PC-3 (cell line): Measurements from ENCODE around the gene PXN. TPM values are rescaled to one million over a fixed set of nuclear protein-coding genes. Genes with fewer than 3 reads are reported as not detected.

Experiments used
- ATAC-seq: fragments of 200-7000 bp; cut with Tn5 transposase; 2 replicates; pipeline ENCODE4 v1.9.1; 2020; ENCODE audit warnings: mild to moderate bottlenecking, moderate library complexity
- BruUV-seq: library from RNA; stranded (reverse); fragments of 400-500 nt; replicated peaks from 2 replicates; lab custom pipeline; 2021; lab: Mats Ljungman, UMichigan
- CTCF ChIA-PET: fragments of 300-600 bp; sonication (Branson Sonifier 250); formaldehyde crosslinking; loops from one replicate; lab custom pipeline; 2022; ENCODE audit warnings: antibody characterized with exemption; lab: Charles Lee
- POLR2A ChIA-PET: fragments of 300-600 bp; sonication (Branson Sonifier 250); formaldehyde crosslinking; loops from one replicate; lab custom pipeline; 2022; ENCODE audit warnings: antibody characterized with exemption; ENCODE audit not compliant: unreplicated experiment; lab: Charles Lee
- DNase-seq: peaks from one replicate; pipeline ENCODE4 v3.0.0-alpha.2; 2015
- H2AFZ ChIP-seq: fragments of 300-600 bp; sonication (generic); 2 replicates; pipeline ENCODE4 v1.6.0; 2016; ENCODE audit warnings: antibody characterized with exemption, low read length
- H3F3A ChIP-seq: fragments of 300-600 bp; sonication (generic); one replicate; pipeline ENCODE4 v1.6.0; 2017; ENCODE audit warnings: antibody characterized with exemption, low read length, control low read depth, mild to moderate bottlenecking; ENCODE audit not compliant: unreplicated experiment
- H3K27ac ChIP-seq: fragments of 300-600 bp; sonication (generic); 2 replicates; pipeline ENCODE4 v1.5.1; 2016; ENCODE audit warnings: mild to moderate bottlenecking, low read length
- H3K27me3 ChIP-seq: fragments of 300-600 bp; sonication (generic); 2 replicates; pipeline ENCODE4 v1.6.1; 2016; ENCODE audit warnings: low read length, mixed read lengths
- H3K36me3 ChIP-seq: fragments of 300-600 bp; sonication (generic); 2 replicates; pipeline ENCODE4 v1.6.1; 2016; ENCODE audit warnings: low read depth, mixed run types, low read length, mixed read lengths
- H3K4me1 ChIP-seq: fragments of 300-600 bp; sonication (generic); 2 replicates; pipeline ENCODE4 v1.5.1; 2016; ENCODE audit warnings: low read length; ENCODE audit not compliant: insufficient read depth
- H3K4me2 ChIP-seq: fragments of 300-600 bp; sonication (generic); 2 replicates; pipeline ENCODE4 v1.6.0; 2016; ENCODE audit warnings: low read length
- H3K4me3 ChIP-seq: fragments of 300-600 bp; sonication (generic); 2 replicates; pipeline ENCODE4 v1.5.1; 2016; ENCODE audit warnings: mild to moderate bottlenecking, low read length, mixed read lengths
- H3K79me2 ChIP-seq: fragments of 300-600 bp; sonication (generic); 2 replicates; pipeline ENCODE4 v1.6.1; 2017; ENCODE audit warnings: low read length, mixed read lengths
- H3K9ac ChIP-seq: fragments of 300-600 bp; sonication (generic); 2 replicates; pipeline ENCODE4 v1.6.0; 2016; ENCODE audit warnings: mild to moderate bottlenecking, low read length
- H3K9me2 ChIP-seq: fragments of 300-600 bp; sonication (generic); replicated peaks from 2 replicates; pipeline ENCODE4 v1.6.1; 2016; ENCODE audit warnings: mixed run types, low read length, mixed read lengths
- H3K9me3 ChIP-seq: fragments of 300-600 bp; sonication (generic); 2 replicates; pipeline ENCODE4 v1.6.1; 2016; ENCODE audit warnings: low read length, mixed read lengths
- H4K20me1 ChIP-seq: fragments of 300-600 bp; sonication (generic); 2 replicates; pipeline ENCODE4 v1.6.1; 2016; ENCODE audit warnings: low read length, mixed read lengths
- CTCF ChIP-seq: fragments of 300-600 bp; sonication (generic); conservative IDR thresholded peaks from 2 replicates; pipeline ENCODE4 v1.5.1; 2017; ENCODE audit warnings: antibody characterized with exemption, low read depth, mild to moderate bottlenecking, low read length
- EZH2 ChIP-seq: fragments of 300-600 bp; sonication (generic); IDR thresholded peaks from one replicate; pipeline ENCODE4 v1.6.1; 2017; ENCODE audit warnings: antibody characterized with exemption, mild to moderate bottlenecking, low read length; ENCODE audit not compliant: unreplicated experiment
- EZH2phosphoT487 ChIP-seq: fragments of 300-600 bp; sonication (generic); IDR thresholded peaks from 2 replicates; pipeline ENCODE4 v1.6.1; 2018; ENCODE audit warnings: mild to moderate bottlenecking, antibody characterized with exemption, low read length, borderline replicate concordance
- intact Hi-C: fragments of 100-400 bp; cut with micrococcal nuclease; formaldehyde crosslinking; loops from 2 replicates; pipeline ENCODE4 v1.9.0; 2023
- total RNA-seq: library from RNA; depleted of rRNA; stranded (reverse); fragments of >200 nt; gene quantifications from 2 replicates; pipeline ENCODE4 v1.2.3, GENCODE V29; 2014

Gene PXN
- total RNA-seq, 1 experiment from 2014 or later: 313 TPM

- H3K79me2 ChIP-seq: peaks cover 100% of the 10 kb centered on the region
- peaks cover 30% of the 10 kb centered on the region for H3K36me3 ChIP-seq
- peaks cover 51% of the 10 kb centered on the region for H4K20me1 ChIP-seq
- no peak for ATAC-seq
- no peaks in the 10 kb centered on the region for H3K9me2 ChIP-seq
- no peak overlapping the region for H3K4me3 ChIP-seq
- TF ChIP-seq EZH2 (no peak), CTCF (no peak)
- no peak for DNase-seq
- H3K27ac ChIP-seq: no peak overlapping the region
- no peaks in the 10 kb centered on the region for H3K9me3 ChIP-seq
- CTCF ChIA-PET: interaction anchor here (0.9 kb wide), 1 partner anchor 13 kb away, joined by 3 read pairs; no protein-coding TSS in a partner anchor
- no peaks in the 10 kb centered on the region for H3F3A ChIP-seq
- H3K4me2 ChIP-seq: no peak overlapping the region
- intact Hi-C loops: no loop called here
- H2AFZ ChIP-seq: no peak overlapping the region
- H3K27me3 ChIP-seq: no peaks in the 10 kb centered on the region
- POLR2A ChIA-PET: interaction anchor here (1.4 kb wide), 1 partner anchor 50 kb away, joined by 6 read pairs; the partner anchor contains the start of gene RNU4-2
- BruUV-seq: no TSS peak
- peaks cover 52% of the 10 kb centered on the region for H3K4me1 ChIP-seq
- no peak overlapping the region for H3K9ac ChIP-seq
Measured at GRCh38 chr12:120241561-120242274, 23.8 kb downstream of the PXN start.

- ChIA-PET POLR2A (interaction anchor here (1.2 to 2.0 kb wide), 4 partner anchors 10 to 51 kb away, joined by 4 to 7 read pairs (median 6); partner anchors contain the start of genes RNU4-2 and RPLP0), CTCF (interaction anchor here (1.1 kb wide), 1 partner anchor 12 kb away, joined by 5 read pairs; no protein-coding TSS in a partner anchor)
- H3K4me3 ChIP-seq: no peak overlapping the region
- H3K79me2 ChIP-seq: peaks cover 99% of the 10 kb centered on the region
- H3K4me2 ChIP-seq: no peak overlapping the region
- intact Hi-C loops: no loop called here
- H3K9me3 ChIP-seq: no peaks in the 10 kb centered on the region
- no peak overlapping the region for H2AFZ ChIP-seq
- H3K4me1 ChIP-seq: peaks cover 61% of the 10 kb centered on the region
- peaks cover 8% of the 10 kb centered on the region for H3F3A ChIP-seq
- DNase-seq (no peak), ATAC-seq (no peak)
- H3K9me2 ChIP-seq: no peaks in the 10 kb centered on the region
- H3K9ac ChIP-seq: no peak overlapping the region
- TF ChIP-seq EZH2phosphoT487: no peak
- TF ChIP-seq CTCF: no peak
- no peak for TF ChIP-seq EZH2
- no peak overlapping the region for H3K27ac ChIP-seq
- no peaks in the 10 kb centered on the region for H3K27me3 ChIP-seq
- H3K36me3 ChIP-seq: peaks cover 30% of the 10 kb centered on the region
- BruUV-seq: no TSS peak
- peaks cover 47% of the 10 kb centered on the region for H4K20me1 ChIP-seq
Measured at GRCh38 chr12:120240495-120240833, 25.1 kb downstream of the PXN start.
